H7 (cell line): Measurements from ENCODE around the gene SHC3. TPM values are rescaled to one million over a fixed set of nuclear protein-coding genes. Genes with fewer than 3 reads are reported as not detected.

ENCODE experiments used
- DNase-seq: peaks from one replicate; pipeline ENCODE4 v3.0.0; 2012
- H3K27me3 ChIP-seq: 2 replicates; pipeline ENCODE4 v1.6.0; 2011; ENCODE audit warnings: mild to moderate bottlenecking, low read length; ENCODE audit not compliant: control insufficient read depth, insufficient read depth
- H3K36me3 ChIP-seq: replicated peaks from 2 replicates; pipeline ENCODE4 v1.5.1; 2011; ENCODE audit warnings: low read length; ENCODE audit not compliant: control insufficient read depth, insufficient read depth
- H3K4me3 ChIP-seq: 2 replicates; pipeline ENCODE4 v1.5.1; 2011; ENCODE audit warnings: low read depth, mild to moderate bottlenecking, control low read depth, low read length, moderate library complexity; ENCODE audit not compliant: insufficient read depth
- total RNA-seq: library from RNA; depleted of rRNA; stranded (reverse); fragments of >200 nt; shearing (Covaris generic); gene quantifications from 2 replicates; pipeline ENCODE4 v1.2.3, GENCODE V29; 2014

The SHC3 gene
- total RNA-seq, 1 experiment from 2014 or later, result 13.2 TPM

DNA sequence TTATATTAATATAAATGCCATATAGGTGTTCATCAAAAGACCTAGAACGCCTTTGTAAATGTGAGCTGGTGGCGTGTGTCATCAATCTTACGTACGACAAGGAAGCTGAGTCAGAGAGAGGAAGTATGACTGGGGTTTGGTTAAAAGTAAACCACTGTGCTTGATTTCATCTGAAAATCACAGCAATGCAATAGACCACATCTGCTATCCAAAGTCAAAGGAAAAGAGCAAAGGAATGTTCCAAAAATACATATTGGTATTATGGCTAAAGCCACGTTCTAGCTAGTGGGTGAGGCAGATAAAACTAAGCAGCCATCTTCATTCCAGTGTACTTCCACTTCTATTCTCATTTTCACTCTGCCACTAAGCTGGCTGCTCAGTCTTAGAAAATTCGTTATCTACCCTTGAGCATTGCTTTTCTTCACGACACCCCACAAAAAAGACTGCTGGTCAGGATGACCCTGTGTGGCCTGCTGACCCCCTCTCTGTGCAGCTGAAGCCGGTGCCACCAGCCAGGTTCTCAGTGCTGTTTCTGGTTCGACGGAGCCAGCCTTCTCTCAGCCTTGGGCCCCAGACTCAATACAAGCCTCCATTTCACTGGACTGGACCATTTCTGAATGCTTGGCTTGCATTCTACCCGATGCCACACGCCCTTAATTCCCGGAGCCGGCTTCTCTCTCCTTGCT, 23.8 kb downstream of the SHC3 start:
- Histone ChIP-seq H3K36me3 (no peaks in the 10 kb centered on the region), H3K27me3 (no peaks in the 10 kb centered on the region), H3K4me3 (no peak overlapping the region)
- no peak for DNase-seq

DNA sequence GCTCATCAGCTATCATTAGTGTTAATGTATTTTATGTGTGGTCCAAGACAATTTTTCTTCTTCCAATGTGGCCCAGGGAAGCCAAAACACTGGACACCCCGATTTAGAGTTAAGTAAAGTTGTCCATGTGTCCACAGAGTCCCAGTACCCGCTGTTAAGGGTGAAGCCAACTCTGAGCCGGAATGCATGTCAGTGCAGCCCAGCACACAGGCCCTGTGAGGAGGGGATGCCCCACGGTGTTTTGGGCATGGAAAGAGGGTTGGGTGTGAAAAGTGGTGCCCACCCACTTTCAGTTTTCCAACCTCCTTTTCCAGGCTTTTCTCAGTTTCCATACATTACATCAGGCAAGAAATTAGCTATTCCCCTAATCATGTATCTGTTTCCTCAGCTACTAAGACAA, 24.4 kb downstream of the SHC3 start:
- Histone ChIP-seq H3K36me3 (no peaks in the 10 kb centered on the region), H3K27me3 (no peaks in the 10 kb centered on the region), H3K4me3 (no peak overlapping the region)
- DNase-seq, result no peak

DNA sequence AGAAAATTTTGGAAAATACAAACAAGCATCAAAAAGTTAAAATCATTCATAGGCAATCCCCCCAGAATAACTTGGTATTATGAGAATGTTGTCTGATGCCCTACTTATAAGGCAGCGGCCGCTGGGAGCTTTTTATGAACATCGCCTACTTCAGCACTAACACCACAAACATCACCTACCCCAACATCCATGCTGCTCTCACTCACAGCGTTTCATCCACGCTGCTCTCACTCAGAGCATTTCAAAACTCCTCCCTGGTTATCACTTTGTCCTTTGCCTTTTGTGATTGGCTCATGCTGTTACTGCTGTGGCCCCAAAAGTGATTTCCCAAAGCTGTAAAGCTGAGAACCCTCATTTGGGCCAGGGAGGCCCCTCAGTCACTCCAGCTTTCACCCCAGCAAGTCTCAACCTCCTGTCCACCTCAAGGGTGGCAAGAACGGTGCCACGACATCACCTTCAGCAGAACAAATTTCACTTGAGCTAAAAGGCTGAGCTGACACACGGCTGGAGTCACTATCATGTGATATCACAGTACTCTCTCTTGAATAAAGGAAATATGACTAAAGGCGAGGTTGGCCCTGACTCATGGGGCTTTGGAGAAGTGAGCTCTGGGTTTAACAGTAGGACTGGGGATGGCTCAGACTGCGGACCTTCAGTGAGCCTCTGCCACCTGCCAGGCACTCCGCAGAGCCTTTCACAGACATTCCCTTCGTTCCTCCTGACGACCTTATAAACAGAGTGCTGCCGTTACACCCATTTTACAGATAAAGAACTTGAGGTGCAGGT, 25.2 kb downstream of the SHC3 start:
- Histone ChIP-seq H3K4me3 (no peak overlapping the region), H3K27me3 (no peaks in the 10 kb centered on the region), H3K36me3 (no peaks in the 10 kb centered on the region)
- DNase-seq, result no peak

DNA sequence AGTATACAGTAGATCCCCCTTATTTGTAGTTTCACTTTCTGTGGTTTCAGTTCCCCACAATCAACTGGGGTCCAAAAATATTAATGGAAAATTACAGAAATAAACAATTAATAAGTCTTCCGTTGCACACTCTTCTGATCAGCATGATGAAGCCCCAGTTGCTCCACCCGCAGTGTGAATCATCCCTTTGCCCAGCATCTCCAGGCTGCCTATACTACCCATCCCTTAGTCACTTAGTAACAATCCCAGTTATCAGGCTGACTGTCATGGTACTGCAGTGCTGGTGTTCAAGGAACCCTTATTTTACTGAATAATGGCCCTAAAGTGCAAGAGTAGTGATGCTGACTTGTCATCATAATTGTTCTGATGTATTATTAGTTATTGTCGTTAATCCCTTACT, 28.9 kb downstream of the SHC3 start:
- H3K4me3 ChIP-seq, result no peak overlapping the region
- DNase-seq, result no peak
- no peaks in the 10 kb centered on the region for H3K36me3 ChIP-seq
- H3K27me3 ChIP-seq, result no peaks in the 10 kb centered on the region

DNA sequence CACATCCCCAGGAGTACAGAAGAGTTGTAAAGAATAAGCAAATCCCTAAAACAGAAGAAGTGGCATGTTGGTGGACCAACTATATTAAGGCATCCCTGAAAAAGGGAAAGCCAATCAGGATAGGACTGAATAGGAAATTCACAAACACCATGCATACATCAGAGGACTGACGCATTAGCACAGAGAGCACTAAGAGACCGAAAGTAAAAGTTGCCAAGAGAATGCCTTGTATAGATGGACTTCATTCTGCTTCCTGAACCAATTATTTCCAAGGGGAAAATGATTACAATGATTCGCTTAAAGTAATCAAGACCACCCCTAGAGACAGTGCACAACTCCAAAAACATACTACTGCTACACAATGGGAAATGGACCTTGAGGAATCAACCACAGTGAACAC, 33.5 kb downstream of the SHC3 start:
- Histone ChIP-seq H3K36me3 (no peaks in the 10 kb centered on the region), H3K4me3 (no peak overlapping the region), H3K27me3 (no peaks in the 10 kb centered on the region)
- no peak for DNase-seq

DNA sequence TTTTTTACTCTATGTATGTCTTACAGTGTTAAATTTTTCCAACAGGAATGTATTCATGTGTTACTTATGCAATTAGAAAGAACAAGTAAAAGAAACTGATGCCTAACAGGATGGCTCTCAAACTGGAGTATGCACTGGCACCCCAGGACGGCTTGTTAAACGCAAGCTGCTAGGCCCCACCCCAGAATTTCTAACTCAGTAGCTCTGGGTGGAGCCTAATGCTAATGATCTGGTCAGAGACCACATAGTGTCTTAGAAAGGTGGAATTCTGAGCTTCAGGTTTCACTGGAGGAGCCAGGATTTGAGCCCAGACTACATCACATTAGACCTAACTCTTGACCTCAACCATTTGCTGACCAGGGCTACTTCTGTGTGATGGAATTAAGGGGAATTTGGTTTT, 34.4 kb downstream of the SHC3 start:
- no peaks in the 10 kb centered on the region for H3K36me3 ChIP-seq
- H3K4me3 ChIP-seq, result no peak overlapping the region
- no peaks in the 10 kb centered on the region for H3K27me3 ChIP-seq
- no peak for DNase-seq

DNA sequence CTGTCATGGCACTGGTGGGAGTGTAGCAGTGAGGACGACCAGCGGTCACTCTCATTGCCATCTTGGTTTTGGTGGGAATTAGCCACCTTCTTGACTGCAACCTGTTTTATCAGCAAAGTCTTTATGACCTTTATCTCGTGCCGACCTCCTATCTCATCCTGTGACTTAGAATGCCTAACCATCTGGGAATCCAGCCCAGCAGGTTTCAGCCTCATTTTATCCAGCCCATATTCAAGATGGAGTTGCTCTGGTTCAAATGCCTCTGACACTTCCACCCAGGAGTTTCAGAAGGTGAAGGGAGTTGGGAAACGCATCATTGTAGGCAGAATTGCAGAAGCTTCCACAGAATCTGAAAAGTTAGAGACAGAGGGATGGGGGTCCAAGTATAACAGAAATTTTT, 35.4 kb downstream of the SHC3 start:
- no peak overlapping the region for H3K4me3 ChIP-seq
- no peaks in the 10 kb centered on the region for H3K36me3 ChIP-seq
- DNase-seq, result no peak
- no peaks in the 10 kb centered on the region for H3K27me3 ChIP-seq

DNA sequence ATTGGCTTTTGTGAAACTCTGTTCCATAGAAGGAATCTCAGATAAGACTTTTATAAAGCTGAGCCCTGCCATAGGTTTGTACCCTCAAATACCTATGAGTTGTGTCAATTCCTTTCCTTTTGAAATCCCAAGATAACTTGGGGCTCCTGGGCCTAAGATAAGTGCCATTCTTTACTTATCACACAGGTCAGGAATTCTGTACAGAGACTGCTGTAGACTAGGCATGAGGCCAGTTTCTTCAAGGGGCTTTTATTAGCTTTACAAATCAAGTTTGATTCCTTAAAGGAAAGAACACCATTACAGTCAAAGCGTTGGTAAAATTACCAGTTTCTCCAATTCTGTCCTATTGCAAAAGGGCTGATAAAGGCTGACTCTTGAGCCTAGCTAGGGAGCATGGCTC, 39.2 kb downstream of the SHC3 start:
- Histone ChIP-seq H3K27me3 (no peaks in the 10 kb centered on the region), H3K4me3 (no peak overlapping the region), H3K36me3 (no peaks in the 10 kb centered on the region)
- no peak for DNase-seq

DNA sequence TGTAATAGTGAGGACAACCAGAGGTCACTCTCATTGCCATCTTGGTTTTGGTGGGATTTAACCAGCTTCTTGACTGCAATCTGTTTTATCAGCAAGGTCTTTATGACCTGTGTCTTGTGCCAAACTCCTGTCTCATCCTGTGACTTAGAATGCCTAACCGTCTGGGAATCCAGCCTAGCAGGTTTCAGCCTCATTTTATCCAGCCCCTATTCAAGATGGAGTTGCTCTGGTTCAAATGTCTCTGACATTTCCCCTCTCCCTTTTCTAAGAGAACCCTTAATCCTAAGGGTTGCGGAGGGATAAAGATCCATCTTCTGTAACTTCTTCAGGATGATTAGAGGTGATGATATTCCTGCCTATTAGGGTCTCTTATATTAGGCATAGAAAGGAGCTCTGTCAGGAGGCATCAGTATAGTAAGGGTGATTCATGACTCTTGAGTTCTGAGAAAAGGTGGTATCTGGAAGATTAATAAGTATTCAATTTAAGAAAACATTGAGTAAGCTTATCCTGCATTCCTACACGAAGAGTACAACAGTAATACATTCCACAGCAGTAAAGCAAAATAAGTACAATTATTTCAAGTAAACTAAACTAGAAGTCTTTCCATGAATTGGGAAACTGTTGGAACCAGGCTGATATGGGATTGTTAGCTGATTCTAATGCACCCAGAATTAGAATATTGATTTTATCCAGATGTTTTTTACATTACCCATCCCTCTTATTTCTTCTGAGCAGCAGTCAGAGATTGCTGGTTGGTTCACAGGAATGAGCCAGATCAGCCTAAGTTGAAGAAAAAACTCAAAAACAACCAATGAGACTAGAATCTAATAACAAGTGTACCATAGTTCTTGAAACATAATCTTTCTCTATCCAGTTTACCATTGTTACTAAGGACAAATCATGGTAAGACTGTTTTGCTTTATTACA, 39.9 kb downstream of the SHC3 start:
- H3K4me3 ChIP-seq, result no peak overlapping the region

DNA sequence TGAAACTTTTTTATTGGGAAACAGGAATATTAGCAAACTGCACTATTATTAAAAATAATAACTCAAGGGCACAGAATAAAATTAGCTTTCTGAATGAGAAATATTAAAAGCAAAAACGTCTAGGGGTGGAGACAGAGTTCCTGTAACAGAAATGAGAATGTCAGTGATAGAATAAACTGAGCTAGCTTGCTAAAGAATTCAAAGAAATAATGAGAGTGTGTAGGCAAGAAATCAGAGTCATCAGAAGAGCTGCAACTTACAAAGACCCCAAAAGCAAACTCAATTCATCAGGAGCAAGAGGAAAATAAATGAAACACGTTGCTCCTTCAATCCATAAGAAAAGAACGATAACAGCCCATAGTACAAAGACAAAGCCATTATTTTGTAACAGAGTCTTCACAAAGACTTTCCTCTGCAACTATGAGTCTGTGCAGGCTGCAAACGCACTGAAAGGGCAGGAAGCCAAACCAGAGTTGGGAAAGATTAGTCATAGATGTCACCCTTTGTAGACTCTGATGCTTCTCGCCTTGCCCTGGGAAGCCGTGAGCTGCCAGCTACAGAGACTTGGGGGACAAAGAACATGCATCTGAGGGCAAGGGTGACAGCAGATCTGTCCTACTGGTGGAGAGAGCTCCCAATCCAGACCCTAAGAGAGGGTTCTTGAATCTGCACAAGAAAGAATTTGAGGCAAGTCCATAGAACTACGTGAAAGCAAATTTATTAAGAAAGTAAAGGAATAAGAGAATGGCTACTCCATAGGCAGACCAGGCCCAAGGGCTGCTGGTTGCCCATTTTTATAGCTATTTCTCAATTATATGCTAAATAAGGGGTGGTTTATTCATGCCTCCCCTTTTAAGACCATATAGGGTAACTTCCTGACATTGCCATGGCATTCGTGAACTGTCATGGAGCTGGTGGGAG, 40.8 kb downstream of the SHC3 start:
- Histone ChIP-seq H3K36me3 (no peaks in the 10 kb centered on the region), H3K4me3 (no peak overlapping the region), H3K27me3 (no peaks in the 10 kb centered on the region)
- no peak for DNase-seq

More for the DNA sequence above, 39.9 kb downstream of the SHC3 start:
- DNase-seq, result no peak
- no peaks in the 10 kb centered on the region for H3K27me3 ChIP-seq
- no peaks in the 10 kb centered on the region for H3K36me3 ChIP-seq

DNA sequence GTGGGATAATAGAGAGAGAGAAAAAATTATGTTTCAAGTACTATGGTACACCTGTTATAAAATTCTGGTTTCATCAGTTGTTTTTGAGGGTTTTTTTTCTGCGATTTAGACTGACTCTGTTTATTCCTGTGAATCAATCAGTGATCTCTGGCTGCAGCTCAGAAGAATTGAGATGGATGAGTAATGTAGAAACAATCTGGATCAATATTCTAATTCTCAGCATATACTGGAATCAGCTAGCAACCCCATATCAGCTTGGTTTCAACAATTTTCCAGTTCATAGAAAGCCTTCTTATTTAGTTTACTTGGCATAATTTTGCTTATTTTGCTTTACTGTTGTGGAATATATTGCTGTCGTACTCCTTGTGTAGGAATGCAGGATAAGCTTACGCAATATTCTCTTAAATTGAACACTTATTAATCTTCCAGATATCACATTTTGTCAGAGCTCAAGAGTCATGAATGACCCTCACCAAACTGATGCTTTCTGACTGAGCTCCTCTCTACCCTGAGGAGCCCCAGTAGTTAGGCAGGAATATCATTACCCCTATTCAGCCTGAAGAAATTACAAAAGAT, 42.9 kb downstream of the SHC3 start:
- no peak for DNase-seq
- Histone ChIP-seq H3K27me3 (no peaks in the 10 kb centered on the region), H3K36me3 (no peaks in the 10 kb centered on the region), H3K4me3 (no peak overlapping the region)

DNA sequence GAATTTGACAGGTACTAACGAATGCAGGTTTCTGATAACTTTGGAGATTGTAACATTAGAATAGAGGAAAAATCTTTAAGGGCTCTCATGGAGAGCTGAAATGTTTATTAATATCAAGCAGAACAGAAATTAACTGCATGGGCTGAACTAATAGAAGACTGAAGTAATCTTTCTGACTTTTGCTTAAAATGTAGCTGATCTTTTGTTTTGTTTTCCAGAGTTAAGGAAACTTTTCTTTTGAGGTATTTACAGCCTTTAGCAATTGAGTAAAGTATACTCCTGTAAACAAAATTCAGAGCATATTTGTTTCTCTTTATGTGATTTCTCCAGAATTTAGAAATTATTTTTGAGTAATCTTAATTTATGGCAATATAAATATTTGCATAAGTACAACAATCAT, 43.9 kb downstream of the SHC3 start:
- no peak for DNase-seq

DNA sequence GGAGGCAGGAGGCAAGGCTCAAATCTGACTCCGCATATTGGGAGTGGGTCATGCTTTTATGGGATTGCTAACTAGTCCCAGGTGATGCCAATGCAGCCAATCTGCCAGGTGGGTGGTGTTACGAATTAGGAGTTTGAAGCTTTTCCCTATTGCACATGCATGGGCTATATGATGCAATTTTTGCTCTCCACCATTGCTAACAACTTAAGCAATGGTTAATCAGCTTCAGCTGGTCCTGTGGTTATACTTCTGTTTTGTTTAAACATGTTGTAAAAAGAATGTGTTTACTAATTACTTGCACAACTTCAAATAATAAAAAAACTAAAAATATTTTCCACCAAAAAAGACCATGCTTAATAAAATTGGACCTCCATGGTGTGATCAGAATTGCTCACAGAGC, 55.7 kb downstream of the SHC3 start:
- Histone ChIP-seq H3K4me3 (no peak overlapping the region), H3K27me3 (no peaks in the 10 kb centered on the region), H3K36me3 (no peaks in the 10 kb centered on the region)
- DNase-seq, result no peak

More for the DNA sequence above, 43.9 kb downstream of the SHC3 start:
- Histone ChIP-seq H3K4me3 (no peak overlapping the region), H3K36me3 (no peaks in the 10 kb centered on the region), H3K27me3 (no peaks in the 10 kb centered on the region)
